ENCODE measurements around the gene GRIK3. TPM values are rescaled to one million over a fixed set of nuclear protein-coding genes. Genes with fewer than 3 reads are reported as not detected.

GRIK3 gene
- total RNA-seq, 1 experiment from 2014 or later = not detected

DNA sequence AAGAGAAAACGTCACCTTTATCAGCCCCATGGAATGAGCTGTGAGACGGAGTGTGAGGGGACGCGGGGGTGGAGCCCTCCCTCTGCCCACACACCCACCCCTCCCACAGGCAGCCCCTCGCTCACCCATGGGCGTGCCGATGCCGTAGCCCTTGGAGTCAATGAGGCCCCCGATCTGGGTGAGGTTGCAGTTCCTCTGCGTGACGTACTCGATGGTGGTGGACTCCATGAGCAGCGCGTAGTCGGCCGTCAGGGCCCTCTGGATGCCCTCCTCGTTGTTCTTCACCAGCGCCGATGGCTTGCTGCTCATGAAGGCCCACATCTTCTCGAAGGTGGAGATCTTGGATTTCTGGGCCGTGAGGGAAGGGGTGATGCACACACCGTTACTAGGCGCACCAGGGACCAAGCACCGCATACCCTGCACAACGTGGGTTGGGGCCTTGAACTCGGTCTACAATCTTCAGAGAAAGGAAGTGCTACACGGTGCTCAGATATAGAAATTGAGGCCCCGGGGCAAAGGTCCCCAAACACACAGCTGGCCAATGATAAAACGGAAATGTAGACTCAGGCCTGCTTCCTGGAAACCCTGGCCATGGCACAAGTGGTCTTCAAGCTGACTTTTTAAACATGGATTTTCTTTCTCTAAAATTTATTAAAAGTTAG, 228.2 kb downstream of the GRIK3 start:
- Histone ChIP-seq H3K4me2 (ENCODE audit: low read depth, low read length, poor library complexity, severe bottlenecking) (no peak overlapping the region), H3K4me1 (ENCODE audit: low read length) (no peaks in the 10 kb centered on the region), H3K79me2 (ENCODE audit: low read length) (no peaks in the 10 kb centered on the region), H2AFZ (ENCODE audit: low read length) (no peak overlapping the region), H3K4me3 (ENCODE audit: low read length) (no peak overlapping the region), H3K9me2 (replicated peaks; ENCODE audit: insufficient read depth, low read length) (no peaks in the 10 kb centered on the region), H3K36me3 (ENCODE audit: insufficient read depth, low read length) (no peaks in the 10 kb centered on the region), H3K9ac (ENCODE audit: low read length) (no peak overlapping the region), H3K9me3 (ENCODE audit: low read length) (no peaks in the 10 kb centered on the region), H3K27me3 (ENCODE audit: low read length) (no peaks in the 10 kb centered on the region), H3K27ac (ENCODE audit: low read length) (no peak overlapping the region), H4K20me1 (ENCODE audit: insufficient read depth, low read depth, low read length) (no peaks in the 10 kb centered on the region)
- DNase-seq = no peak

DNA sequence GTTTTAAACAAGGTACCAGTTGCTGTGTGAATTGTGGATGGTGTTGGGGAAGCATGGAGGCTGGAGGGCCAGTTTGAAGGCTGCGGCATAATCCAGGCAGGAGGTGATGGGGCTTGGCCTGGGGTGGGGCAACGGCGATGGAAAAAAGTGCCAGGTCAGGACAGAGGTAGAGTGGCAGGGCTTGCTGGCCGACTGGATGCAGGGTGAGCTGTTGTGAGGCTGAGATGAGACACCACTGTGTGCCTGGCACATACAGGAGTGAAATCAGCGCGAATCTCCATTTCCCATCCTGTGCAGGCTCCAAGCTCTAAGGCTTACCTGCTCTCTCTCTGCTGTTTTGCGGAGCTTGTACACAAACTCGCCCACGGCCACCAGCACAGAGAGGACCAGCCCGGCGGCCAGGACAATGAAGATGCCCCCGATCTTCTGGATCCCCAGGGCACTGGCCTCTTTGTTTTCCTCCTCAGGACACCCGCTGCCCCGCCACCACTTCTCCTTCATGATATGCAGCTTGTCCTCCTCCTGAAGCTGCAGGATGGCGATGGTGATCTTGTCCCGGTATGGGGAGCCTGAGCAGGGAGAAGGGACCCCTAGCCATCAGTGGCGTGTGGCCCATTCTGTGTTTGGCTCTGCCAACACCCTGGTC, 229.5 kb downstream of the GRIK3 start:
- Histone ChIP-seq H3K4me1 (ENCODE audit: low read length) (no peaks in the 10 kb centered on the region), H4K20me1 (ENCODE audit: insufficient read depth, low read depth, low read length) (no peaks in the 10 kb centered on the region), H3K9me3 (ENCODE audit: low read length) (no peaks in the 10 kb centered on the region), H3K4me3 (ENCODE audit: low read length) (no peak overlapping the region), H3K36me3 (ENCODE audit: insufficient read depth, low read length) (no peaks in the 10 kb centered on the region), H3K27ac (ENCODE audit: low read length) (no peak overlapping the region), H3K27me3 (ENCODE audit: low read length) (no peaks in the 10 kb centered on the region), H3K4me2 (ENCODE audit: low read depth, low read length, poor library complexity, severe bottlenecking) (no peak overlapping the region), H3K9ac (ENCODE audit: low read length) (no peak overlapping the region), H2AFZ (ENCODE audit: low read length) (no peak overlapping the region), H3K9me2 (replicated peaks; ENCODE audit: insufficient read depth, low read length) (no peaks in the 10 kb centered on the region), H3K79me2 (ENCODE audit: low read length) (no peaks in the 10 kb centered on the region)
- DNase-seq = no peak

DNA sequence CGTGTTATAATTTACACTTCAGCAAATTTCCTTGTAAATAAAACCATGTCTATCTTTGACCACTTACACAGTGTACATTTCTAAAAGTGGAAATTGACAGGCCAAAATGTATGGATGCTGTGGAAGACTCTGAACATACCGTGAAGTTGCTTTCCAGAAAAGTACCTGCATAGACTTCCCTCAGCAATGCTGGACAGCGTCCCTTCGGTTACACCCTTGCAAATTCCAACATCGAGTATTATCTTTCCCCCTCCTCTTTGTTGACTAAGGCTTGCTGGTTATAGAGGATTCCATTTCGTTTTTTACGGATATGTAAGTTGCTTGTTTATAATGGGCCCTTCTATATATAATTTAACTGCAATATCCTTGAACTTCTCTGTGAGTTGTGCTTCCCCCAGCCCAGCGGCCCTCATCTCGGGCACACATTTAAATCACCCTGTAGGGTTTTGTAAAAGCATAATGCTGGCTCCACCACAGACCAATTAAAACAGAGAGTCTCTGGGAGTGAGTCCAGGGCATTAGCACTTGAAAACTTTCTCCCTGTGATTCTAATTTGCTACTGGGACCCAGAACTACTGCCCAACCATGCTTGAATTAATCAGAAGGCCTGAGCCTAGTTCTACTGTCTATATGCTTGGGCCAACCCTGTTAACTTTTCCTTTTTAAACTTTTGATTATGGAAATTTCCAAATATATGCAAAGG, 230.3 kb downstream of the GRIK3 start:
- Histone ChIP-seq H3K4me3 (ENCODE audit: low read length) (no peak overlapping the region), H3K9me2 (replicated peaks; ENCODE audit: insufficient read depth, low read length) (no peaks in the 10 kb centered on the region), H3K36me3 (ENCODE audit: insufficient read depth, low read length) (no peaks in the 10 kb centered on the region), H3K79me2 (ENCODE audit: low read length) (no peaks in the 10 kb centered on the region), H3K4me2 (ENCODE audit: low read depth, low read length, poor library complexity, severe bottlenecking) (no peak overlapping the region), H2AFZ (ENCODE audit: low read length) (no peak overlapping the region), H3K9ac (ENCODE audit: low read length) (no peak overlapping the region), H3K4me1 (ENCODE audit: low read length) (no peaks in the 10 kb centered on the region), H4K20me1 (ENCODE audit: insufficient read depth, low read depth, low read length) (no peaks in the 10 kb centered on the region), H3K27me3 (ENCODE audit: low read length) (no peaks in the 10 kb centered on the region), H3K9me3 (ENCODE audit: low read length) (no peaks in the 10 kb centered on the region), H3K27ac (ENCODE audit: low read length) (no peak overlapping the region)
- no peak for DNase-seq

DNA sequence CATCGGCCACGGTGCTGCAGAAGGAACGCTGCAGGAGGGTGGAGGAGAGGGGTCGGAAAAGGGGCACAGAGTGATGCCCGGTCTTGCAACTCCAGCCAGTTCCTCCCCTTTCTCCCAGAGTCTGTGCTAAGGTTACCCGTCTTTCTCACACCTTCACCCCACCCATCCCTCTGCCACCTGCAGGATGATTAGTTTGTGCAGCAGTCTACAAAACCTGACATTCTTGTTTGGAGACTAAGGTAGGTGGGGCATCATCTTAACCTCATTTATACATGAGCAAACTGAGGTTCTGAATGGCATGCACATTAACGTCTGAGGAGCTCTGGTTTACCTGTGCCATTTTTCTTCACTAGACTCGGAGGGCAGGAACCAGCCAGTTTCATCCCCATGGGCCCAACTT, 232.3 kb downstream of the GRIK3 start:
- H3K4me1 ChIP-seq (ENCODE audit: low read length) = no peaks in the 10 kb centered on the region
- H3K9me3 ChIP-seq (ENCODE audit: low read length) = no peaks in the 10 kb centered on the region
- no peak overlapping the region for H3K4me2 ChIP-seq (ENCODE audit: low read depth, low read length, poor library complexity, severe bottlenecking)
- H3K27ac ChIP-seq (ENCODE audit: low read length) = no peak overlapping the region
- no peaks in the 10 kb centered on the region for H3K36me3 ChIP-seq (ENCODE audit: insufficient read depth, low read length)
- H3K9me2 ChIP-seq (replicated peaks; ENCODE audit: insufficient read depth, low read length) = no peaks in the 10 kb centered on the region
- no peak overlapping the region for H2AFZ ChIP-seq (ENCODE audit: low read length)
- no peak overlapping the region for H3K4me3 ChIP-seq (ENCODE audit: low read length)
- H4K20me1 ChIP-seq (ENCODE audit: insufficient read depth, low read depth, low read length) = no peaks in the 10 kb centered on the region
- no peaks in the 10 kb centered on the region for H3K79me2 ChIP-seq (ENCODE audit: low read length)
- no peak overlapping the region for H3K9ac ChIP-seq (ENCODE audit: low read length)
- no peak for DNase-seq
- H3K27me3 ChIP-seq (ENCODE audit: low read length) = no peaks in the 10 kb centered on the region

DNA sequence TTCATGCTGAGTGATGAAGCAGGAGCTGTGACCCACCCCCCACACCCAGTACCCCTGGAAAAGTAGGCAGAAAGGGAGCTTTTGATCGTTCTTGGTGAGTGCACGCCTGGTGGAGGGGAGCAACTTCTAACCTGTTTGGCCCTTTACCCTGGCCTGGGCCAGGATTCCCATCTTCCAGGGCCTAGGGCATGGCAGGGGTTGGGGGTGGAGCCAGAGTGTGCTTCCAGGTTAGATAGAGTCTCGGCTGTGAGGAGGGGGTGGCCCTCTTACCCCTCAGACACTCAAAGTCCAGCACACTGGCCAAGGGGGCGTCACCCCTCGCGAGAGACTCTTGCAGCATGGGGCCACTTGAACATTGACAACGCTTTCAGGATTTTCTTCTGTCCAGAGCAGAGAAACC, 236.6 kb downstream of the GRIK3 start:
- H3K9me3 ChIP-seq (ENCODE audit: low read length) = no peaks in the 10 kb centered on the region
- H3K9me2 ChIP-seq (replicated peaks; ENCODE audit: insufficient read depth, low read length) = no peaks in the 10 kb centered on the region
- no peak overlapping the region for H3K27ac ChIP-seq (ENCODE audit: low read length)
- no peak for DNase-seq
- no peak overlapping the region for H3K4me3 ChIP-seq (ENCODE audit: low read length)
- no peaks in the 10 kb centered on the region for H3K79me2 ChIP-seq (ENCODE audit: low read length)
- H3K9ac ChIP-seq (ENCODE audit: low read length) = no peak overlapping the region
- H3K27me3 ChIP-seq (ENCODE audit: low read length) = no peaks in the 10 kb centered on the region
- H4K20me1 ChIP-seq (ENCODE audit: insufficient read depth, low read depth, low read length) = no peaks in the 10 kb centered on the region
- no peak overlapping the region for H3K4me2 ChIP-seq (ENCODE audit: low read depth, low read length, poor library complexity, severe bottlenecking)
- H3K36me3 ChIP-seq (ENCODE audit: insufficient read depth, low read length) = no peaks in the 10 kb centered on the region
- no peak overlapping the region for H2AFZ ChIP-seq (ENCODE audit: low read length)
- H3K4me1 ChIP-seq (ENCODE audit: low read length) = no peaks in the 10 kb centered on the region

DNA sequence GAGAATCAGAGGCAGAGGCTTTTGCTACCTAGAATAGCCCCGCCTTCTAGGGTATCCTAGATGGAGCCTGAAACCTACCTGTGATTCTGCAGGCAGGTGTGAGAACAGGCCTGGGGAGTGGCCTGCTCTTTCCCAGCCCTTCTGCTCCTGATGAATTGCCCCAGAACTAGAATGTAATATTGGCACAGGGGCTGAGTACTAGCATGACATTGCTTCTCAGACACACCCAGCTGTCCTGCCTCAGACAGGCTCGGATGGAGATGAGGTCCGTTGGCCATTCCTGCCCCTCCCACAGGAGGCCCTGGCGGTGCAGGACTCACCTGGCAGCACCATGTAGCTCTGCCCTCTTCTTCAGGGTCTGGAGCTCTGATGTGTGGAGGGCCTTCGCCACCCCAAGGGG, 237.6 kb downstream of the GRIK3 start:
- H3K27ac ChIP-seq (ENCODE audit: low read length) = no peak overlapping the region
- no peak for DNase-seq
- H3K27me3 ChIP-seq (ENCODE audit: low read length) = no peaks in the 10 kb centered on the region
- H3K9ac ChIP-seq (ENCODE audit: low read length) = no peak overlapping the region
- no peaks in the 10 kb centered on the region for H3K36me3 ChIP-seq (ENCODE audit: insufficient read depth, low read length)
- no peaks in the 10 kb centered on the region for H3K9me2 ChIP-seq (replicated peaks; ENCODE audit: insufficient read depth, low read length)
- H3K79me2 ChIP-seq (ENCODE audit: low read length) = no peaks in the 10 kb centered on the region
- no peaks in the 10 kb centered on the region for H4K20me1 ChIP-seq (ENCODE audit: insufficient read depth, low read depth, low read length)
- H3K9me3 ChIP-seq (ENCODE audit: low read length) = no peaks in the 10 kb centered on the region
- H3K4me2 ChIP-seq (ENCODE audit: low read depth, low read length, poor library complexity, severe bottlenecking) = no peak overlapping the region
- H3K4me1 ChIP-seq (ENCODE audit: low read length) = no peaks in the 10 kb centered on the region
- H3K4me3 ChIP-seq (ENCODE audit: low read length) = no peak overlapping the region
- no peak overlapping the region for H2AFZ ChIP-seq (ENCODE audit: low read length)

DNA sequence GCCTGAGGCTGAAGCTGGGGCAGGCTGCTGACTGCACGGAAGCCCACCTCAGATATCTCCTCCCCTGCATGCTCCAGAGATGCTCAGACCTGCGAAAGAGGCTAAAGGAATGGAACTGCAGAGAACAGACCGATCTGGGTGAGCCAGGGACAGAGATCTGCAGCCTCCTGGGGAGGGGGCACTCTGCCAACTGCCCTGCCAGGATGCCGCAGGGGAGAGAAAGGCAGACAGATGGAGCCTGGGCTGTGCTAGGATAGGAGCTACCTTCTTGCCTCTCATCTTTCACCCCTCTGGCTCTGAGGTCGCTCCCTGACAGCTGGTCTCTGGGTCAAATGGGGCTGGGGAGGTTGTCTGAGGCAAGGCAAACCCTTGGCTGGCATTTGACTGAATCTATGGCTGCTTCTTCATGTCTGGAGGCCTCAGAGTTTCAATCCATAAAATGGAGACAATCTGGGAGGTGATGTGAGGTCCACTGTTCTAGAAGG, 238.2 kb downstream of the GRIK3 start:
- no peak overlapping the region for H3K9ac ChIP-seq (ENCODE audit: low read length)
- H3K4me3 ChIP-seq (ENCODE audit: low read length) = no peak overlapping the region
- no peaks in the 10 kb centered on the region for H3K79me2 ChIP-seq (ENCODE audit: low read length)
- H3K36me3 ChIP-seq (ENCODE audit: insufficient read depth, low read length) = no peaks in the 10 kb centered on the region
- no peaks in the 10 kb centered on the region for H3K9me2 ChIP-seq (replicated peaks; ENCODE audit: insufficient read depth, low read length)
- H3K9me3 ChIP-seq (ENCODE audit: low read length) = no peaks in the 10 kb centered on the region
- H4K20me1 ChIP-seq (ENCODE audit: insufficient read depth, low read depth, low read length) = no peaks in the 10 kb centered on the region
- no peaks in the 10 kb centered on the region for H3K4me1 ChIP-seq (ENCODE audit: low read length)
- no peaks in the 10 kb centered on the region for H3K27me3 ChIP-seq (ENCODE audit: low read length)
- no peak overlapping the region for H3K4me2 ChIP-seq (ENCODE audit: low read depth, low read length, poor library complexity, severe bottlenecking)
- DNase-seq = no peak
- no peak overlapping the region for H2AFZ ChIP-seq (ENCODE audit: low read length)
- no peak overlapping the region for H3K27ac ChIP-seq (ENCODE audit: low read length)

DNA sequence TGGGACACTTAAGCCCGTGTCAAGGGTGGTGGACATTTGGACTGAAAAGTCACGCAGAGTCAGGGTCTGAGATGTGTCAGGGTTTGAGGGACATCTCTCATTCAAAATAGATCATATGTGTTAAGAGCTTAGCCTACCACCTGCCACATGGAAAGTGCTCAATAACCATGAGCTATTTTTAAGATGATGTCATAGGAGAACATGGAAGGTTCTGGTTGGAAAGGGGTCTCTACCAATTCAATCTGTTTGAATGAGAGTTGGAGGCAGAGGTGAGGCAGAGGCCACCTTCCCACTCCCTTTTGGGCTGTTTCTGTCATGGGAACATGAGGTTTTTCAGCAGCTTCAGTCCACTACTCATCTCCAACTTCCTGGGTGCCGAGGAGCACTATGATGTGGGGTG, 239.9 kb downstream of the GRIK3 start:
- H3K27ac ChIP-seq (ENCODE audit: low read length) = no peak overlapping the region
- peaks cover 14% of the 10 kb centered on the region for H3K4me1 ChIP-seq (ENCODE audit: low read length)
- no peak overlapping the region for H3K4me3 ChIP-seq (ENCODE audit: low read length)
- no peaks in the 10 kb centered on the region for H3K9me2 ChIP-seq (replicated peaks; ENCODE audit: insufficient read depth, low read length)
- no peaks in the 10 kb centered on the region for H4K20me1 ChIP-seq (ENCODE audit: insufficient read depth, low read depth, low read length)
- no peak overlapping the region for H3K9ac ChIP-seq (ENCODE audit: low read length)
- H2AFZ ChIP-seq (ENCODE audit: low read length) = no peak overlapping the region
- H3K36me3 ChIP-seq (ENCODE audit: insufficient read depth, low read length) = no peaks in the 10 kb centered on the region
- no peaks in the 10 kb centered on the region for H3K9me3 ChIP-seq (ENCODE audit: low read length)
- DNase-seq = no peak
- H3K4me2 ChIP-seq (ENCODE audit: low read depth, low read length, poor library complexity, severe bottlenecking) = no peak overlapping the region
- H3K79me2 ChIP-seq (ENCODE audit: low read length) = no peaks in the 10 kb centered on the region
- no peaks in the 10 kb centered on the region for H3K27me3 ChIP-seq (ENCODE audit: low read length)
